IMR-90 (cell line): ENCODE measurements around the gene DSCAM.

Source experiments
- CTCF ChIP-seq: conservative IDR thresholded peaks from 2 replicates; pipeline ENCODE4 v1.5.1; 2012; ENCODE audit warnings: mild to moderate bottlenecking, low read depth, low read length, improper control_type of control experiment
- FOS ChIP-seq: fragments of 150-350 bp; IDR thresholded peaks from 2 replicates; pipeline ENCODE4 v1.6.1; 2016; ENCODE audit warnings: low read depth, low read length
- MAFK ChIP-seq: IDR thresholded peaks from 2 replicates; pipeline ENCODE4 v1.6.1; 2012; ENCODE audit warnings: low read depth, low read length, improper control_type of control experiment
- MXI1 ChIP-seq: IDR thresholded peaks from 2 replicates; pipeline ENCODE4 v1.6.1; 2012; ENCODE audit warnings: low read depth, mild to moderate bottlenecking, low read length, moderate library complexity, borderline replicate concordance
- POLR2A ChIP-seq: IDR thresholded peaks from 2 replicates; pipeline ENCODE4 v1.6.1; 2012; ENCODE audit warnings: mild to moderate bottlenecking, low read depth, low read length
- RAD21 ChIP-seq: IDR thresholded peaks from 2 replicates; pipeline ENCODE4 v1.6.1; 2012; ENCODE audit warnings: low read length, improper control_type of control experiment
- RCOR1 ChIP-seq: IDR thresholded peaks from 2 replicates; pipeline ENCODE4 v1.6.1; 2012; ENCODE audit warnings: mild to moderate bottlenecking, low read length, improper control_type of control experiment; ENCODE audit not compliant: insufficient replicate concordance
- RFX5 ChIP-seq: IDR thresholded peaks from 2 replicates; pipeline ENCODE4 v1.8.0; 2012; ENCODE audit warnings: low read depth, mild to moderate bottlenecking, low read length, moderate library complexity

GRCh38 chr21:40073642-40074041, 773.3 kb downstream of the DSCAM start:
- no peak for TF ChIP-seq POLR2A
- TF ChIP-seq MXI1, result no peak
- TF ChIP-seq CTCF, result no peak
- TF ChIP-seq FOS, result no peak
- no peak for TF ChIP-seq MAFK
- no peak for TF ChIP-seq RCOR1
- no peak for TF ChIP-seq RFX5
- no peak for TF ChIP-seq RAD21
